ENCODE results near the gene UPK1A.

The UPK1A gene

DNA sequence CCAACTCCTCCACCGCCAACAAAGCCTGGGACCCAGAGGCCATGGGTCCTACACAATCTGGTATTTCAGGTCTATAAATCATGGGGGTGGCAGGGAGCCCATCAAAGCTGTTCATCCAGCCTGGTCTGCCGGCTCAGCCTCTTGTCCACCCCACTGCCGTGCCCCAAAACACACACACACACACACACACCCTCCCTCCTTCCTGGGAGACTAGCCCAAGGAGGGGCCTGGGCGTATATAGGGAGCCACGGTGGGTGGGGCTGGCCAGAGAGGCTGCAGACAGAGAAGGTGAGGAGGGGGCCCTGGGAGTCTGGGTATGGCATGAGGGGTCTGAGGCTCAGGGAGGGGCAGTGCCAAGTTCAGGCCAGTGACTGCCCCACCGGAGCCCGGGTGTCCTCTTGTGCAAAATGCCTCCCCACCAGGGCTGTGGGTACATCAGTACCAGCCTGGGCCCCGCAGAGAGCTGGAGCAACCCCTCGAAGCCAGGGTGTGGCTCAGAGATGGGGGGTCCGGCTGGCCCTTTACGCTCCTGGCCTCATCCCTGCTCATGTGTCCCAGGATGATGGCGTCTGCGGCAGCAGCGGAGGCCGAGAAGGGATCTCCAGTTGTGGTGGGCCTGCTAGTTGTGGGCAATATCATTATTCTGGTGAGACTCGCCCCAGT is at the start of gene UPK1A:
TSS of gene UPK1A (plus strand) at position 267 of the 663 bp plus-strand sequence. CDS start at position 563, 296 bp downstream.
- DNase-seq = no peak

- DNase-seq = no peak
Observed at GRCh38 chr19:35618857-35619256, 47.5 kb upstream of the UPK1A start.

GRCh38 chr19:35619290-35619923 is 46.9 kb upstream of the UPK1A start:
- no peak for DNase-seq

GRCh38 chr19:35620001-35620400 is 46.3 kb upstream of the UPK1A start:
- no peak for DNase-seq

DNA sequence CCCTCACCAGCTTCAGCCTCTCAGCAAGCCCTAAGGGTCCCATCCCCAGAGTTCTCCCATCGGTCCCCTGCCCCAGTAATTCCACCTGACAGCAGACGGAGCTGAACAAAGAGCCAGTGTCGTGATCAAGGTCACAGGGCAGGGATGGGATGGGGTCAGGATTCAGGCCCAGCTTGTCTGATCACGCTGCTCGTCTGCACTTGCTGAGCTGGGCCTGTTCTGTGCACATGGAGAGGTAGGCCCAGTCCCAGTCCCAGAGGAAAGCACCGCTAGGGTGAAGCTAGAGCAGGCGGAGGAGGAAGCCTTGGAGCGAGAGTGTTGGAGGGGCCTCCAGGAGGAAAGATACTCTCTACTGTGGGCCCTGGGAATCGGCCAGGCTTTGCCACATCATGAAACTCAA is 44.6 kb upstream of the UPK1A start:
- DNase-seq = no peak

DNA sequence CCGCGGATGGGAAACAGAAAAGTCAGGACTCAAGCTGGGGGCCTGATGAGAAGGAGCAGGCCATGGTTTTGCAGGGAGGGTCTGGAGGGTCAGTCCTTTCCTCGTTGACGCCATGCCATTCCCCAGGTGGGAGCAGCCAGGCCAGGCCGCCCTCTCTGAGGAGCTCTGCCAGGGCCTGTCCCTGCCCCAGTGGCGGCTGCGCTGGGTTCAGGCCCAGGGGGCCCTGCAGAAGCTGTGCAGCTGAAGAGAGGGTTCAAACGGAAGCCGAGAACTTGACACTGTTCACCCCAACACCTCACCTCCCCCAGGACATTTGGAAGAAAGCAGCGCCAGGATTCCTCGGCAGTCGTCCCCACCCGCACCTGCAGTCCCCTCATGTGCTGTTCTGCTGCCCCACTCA is 43.6 kb upstream of the UPK1A start:
- no peak for DNase-seq

GRCh38 chr19:35623327-35624010 is 42.8 kb upstream of the UPK1A start:
- DNase-seq = no peak

DNA sequence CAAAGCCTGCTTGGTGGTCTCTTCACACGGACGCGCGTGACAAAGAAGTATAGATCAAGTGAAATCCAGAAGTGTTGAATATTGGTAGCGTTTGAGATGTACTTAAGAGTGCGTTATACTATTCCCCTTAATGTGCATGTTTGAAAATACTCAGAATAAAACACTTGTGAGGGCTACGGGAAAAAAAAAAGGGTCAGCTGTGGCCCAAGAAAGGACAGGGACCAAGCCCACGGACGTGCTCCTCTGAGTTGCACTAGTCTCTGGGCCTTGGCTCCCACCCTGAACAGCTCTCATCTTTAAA is 38.1 kb upstream of the UPK1A start:
- DNase-seq = no peak

- DNase-seq = peak; percentile 99
Observed at GRCh38 chr19:35628565-35629331, 37.6 kb upstream of the UPK1A start, which contains the start of gene RBM42. RBM42 (plus strand) TSS chr19:35629036; CDS start chr19:35629154, 118 bp downstream.

- no peak for DNase-seq
Observed at GRCh38 chr19:35629332-35629633, 37.0 kb upstream of the UPK1A start.

DNA sequence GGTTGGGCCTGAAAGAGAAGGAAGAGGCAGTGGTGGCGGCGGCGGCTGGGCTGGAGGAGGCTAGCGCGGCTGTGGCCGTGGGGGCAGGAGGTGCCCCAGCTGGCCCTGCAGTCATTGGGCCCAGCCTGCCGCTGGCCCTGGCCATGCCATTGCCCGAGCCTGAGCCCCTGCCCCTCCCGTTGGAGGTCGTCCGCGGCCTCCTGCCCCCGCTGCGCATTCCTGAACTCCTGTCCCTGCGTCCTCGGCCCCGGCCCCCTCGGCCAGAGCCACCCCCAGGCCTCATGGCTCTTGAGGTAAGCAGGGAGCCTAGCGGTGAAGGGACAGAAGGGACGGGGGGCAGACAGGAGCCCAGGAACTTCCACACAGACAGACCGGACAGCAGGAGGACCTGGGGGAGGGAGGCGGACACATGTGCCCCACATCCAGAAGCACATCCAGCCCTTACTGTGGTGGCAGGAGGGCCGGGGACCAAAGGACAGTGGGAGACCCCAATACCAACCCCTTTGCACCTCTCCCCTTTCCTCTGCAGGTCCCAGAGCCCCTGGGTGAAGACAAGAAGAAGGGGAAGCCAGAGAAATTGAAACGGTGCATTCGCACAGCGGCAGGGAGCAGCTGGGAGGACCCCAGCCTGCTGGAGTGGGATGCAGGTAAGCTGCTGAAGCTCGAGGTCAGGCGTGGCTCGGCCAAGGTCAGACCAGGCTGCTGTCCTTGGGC is 32.4 kb upstream of the UPK1A start:
- DNase-seq = no peak

- DNase-seq = no peak
Observed at GRCh38 chr19:35636651-35637050, 29.7 kb upstream of the UPK1A start.

- DNase-seq = no peak
Observed at GRCh38 chr19:35637165-35637564, 29.2 kb upstream of the UPK1A start.

DNA sequence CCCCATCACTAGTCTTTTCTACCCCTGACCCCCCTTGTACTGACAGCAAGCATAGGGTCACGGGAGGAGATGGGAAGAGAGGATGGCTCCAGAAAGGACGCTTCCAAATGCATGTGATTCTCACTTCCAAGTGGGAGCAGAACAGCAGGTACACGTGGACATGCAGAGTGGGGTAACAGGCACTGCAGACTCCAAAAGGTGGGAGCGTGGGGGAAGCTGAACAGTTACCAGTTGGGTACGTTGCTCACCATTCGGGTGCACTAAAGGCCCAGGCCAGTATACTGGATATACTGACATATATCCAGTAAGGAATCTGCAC is 27.0 kb upstream of the UPK1A start:
- DNase-seq = no peak

DNA sequence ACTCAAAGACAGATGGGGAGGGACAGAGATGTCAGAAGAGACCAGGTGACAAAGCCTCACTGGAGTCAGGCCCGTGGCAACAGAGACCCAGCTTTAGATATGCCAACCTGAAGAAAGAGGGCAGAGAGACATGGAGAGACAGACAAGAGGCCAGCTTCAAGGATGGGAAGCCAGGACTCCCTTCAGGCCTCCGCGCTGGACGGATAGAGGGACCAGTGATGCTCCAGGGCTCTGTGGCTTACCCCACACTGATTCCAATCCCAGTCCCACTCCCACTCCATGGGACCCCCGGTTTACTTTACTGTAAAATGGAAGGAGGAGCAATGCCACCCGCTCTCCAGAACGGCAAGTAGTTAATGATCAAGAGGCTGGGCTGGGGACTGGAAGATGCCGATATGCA is 26.5 kb upstream of the UPK1A start:
- no peak for DNase-seq

GRCh38 chr19:35641515-35642151 is 24.7 kb upstream of the UPK1A start, which contains the start of gene ETV2:
ETV2 (plus strand) TSS chr19:35641745; CDS start chr19:35642461, 716 bp downstream.
- peak; percentile 79 for DNase-seq

DNA sequence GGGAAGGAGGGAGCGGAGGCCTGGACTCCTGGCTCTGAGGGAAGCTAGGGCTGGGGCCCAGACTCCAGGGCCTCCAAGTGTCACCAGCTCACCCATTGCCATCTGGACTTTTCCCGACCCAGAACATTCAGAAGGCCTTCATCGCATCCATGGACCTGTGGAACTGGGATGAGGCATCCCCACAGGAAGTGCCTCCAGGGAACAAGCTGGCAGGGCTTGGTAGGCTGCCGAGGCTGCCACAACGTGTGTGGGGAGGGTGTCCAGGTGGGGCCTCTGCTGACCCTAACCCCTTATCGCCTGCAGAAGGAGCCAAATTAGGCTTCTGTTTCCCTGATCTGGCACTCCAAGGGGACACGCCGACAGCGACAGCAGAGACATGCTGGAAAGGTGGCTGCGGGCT is 24.0 kb upstream of the UPK1A start:
- DNase-seq = no peak

- no peak for DNase-seq
Observed at GRCh38 chr19:35642798-35643254, 23.5 kb upstream of the UPK1A start.

GRCh38 chr19:35643255-35644205 is 22.8 kb upstream of the UPK1A start:
- peak; percentile 94 for DNase-seq

DNA sequence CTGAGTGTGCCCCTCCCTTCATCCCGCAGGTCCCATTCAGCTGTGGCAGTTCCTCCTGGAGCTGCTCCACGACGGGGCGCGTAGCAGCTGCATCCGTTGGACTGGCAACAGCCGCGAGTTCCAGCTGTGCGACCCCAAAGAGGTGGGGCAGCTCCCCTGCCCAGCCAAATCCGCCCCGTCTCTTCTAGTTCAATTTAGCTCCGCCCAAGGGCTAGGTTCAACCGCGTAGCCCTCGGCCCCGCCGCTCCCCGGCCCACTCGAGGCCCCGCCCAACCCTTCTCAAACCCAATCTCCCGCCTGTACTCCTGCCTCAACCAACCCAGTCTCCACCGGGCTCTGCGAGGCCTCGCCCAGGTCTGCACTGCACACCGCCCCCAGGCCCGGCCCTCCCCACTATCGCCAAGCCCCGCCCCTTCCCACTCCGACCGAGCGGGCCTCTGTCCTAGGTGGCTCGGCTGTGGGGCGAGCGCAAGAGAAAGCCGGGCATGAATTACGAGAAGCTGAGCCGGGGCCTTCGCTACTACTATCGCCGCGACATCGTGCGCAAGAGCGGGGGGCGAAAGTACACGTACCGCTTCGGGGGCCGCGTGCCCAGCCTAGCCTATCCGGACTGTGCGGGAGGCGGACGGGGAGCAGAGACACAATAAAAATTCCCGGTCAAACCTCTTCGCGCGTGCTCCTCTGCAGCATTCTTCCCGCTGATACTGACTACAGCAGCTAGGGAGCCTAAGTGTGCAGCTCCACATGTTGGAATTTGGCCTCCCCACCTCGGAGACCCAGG is 21.9 kb upstream of the UPK1A start:
- DNase-seq = peak; percentile 99
